Panc1 (cell line): Measurements from ENCODE around the gene CD3D.

Source experiments
- CTCF ChIP-seq: fragments of 450-650 bp; IDR thresholded peaks from 2 replicates; pipeline ENCODE4 v1.5.1; 2017; ENCODE audit warnings: mild to moderate bottlenecking
- REST ChIP-seq, 2 experiments: IDR thresholded peaks; 2 replicates each; pipeline ENCODE4 v1.6.1; 2011 to 2012; ENCODE audit warnings: low read depth in 2 of 2, control low read depth in 1 of 2, low read length in 1 of 2, mild to moderate bottlenecking in 1 of 2, moderate library complexity in 1 of 2; ENCODE audit not compliant: insufficient read depth in 1 of 2

DNA sequence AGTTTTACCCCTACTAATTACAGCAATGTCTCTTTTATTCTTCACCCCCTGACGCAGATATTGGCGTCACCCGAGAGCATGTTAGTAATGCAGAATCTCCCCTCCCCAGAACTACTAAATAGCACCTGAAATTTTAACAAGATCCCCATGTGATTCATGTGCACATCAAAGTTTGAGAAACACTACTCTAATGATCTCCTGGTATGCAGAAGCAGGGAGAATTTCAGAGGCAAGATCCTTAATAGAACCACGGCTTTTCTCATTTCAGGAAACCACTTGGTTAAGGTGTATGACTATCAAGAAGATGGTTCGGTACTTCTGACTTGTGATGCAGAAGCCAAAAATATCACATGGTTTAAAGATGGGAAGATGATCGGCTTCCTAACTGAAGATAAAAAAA, 7.0 kb upstream of the CD3D start:
- no peak for TF ChIP-seq CTCF
- TF ChIP-seq REST (IDR thresholded peaks at IDR 0.05; ENCODE audit: insufficient read depth in 1 of 2, low read depth in 2 of 2, low read length in 1 of 2), result no peak
